ENCODE results near the gene RNU2-63P.

GRCh38 chr2:88010136-88010535 is 6.2 kb downstream of the RNU2-63P start:
- TF ChIP-seq, protein P1, sequence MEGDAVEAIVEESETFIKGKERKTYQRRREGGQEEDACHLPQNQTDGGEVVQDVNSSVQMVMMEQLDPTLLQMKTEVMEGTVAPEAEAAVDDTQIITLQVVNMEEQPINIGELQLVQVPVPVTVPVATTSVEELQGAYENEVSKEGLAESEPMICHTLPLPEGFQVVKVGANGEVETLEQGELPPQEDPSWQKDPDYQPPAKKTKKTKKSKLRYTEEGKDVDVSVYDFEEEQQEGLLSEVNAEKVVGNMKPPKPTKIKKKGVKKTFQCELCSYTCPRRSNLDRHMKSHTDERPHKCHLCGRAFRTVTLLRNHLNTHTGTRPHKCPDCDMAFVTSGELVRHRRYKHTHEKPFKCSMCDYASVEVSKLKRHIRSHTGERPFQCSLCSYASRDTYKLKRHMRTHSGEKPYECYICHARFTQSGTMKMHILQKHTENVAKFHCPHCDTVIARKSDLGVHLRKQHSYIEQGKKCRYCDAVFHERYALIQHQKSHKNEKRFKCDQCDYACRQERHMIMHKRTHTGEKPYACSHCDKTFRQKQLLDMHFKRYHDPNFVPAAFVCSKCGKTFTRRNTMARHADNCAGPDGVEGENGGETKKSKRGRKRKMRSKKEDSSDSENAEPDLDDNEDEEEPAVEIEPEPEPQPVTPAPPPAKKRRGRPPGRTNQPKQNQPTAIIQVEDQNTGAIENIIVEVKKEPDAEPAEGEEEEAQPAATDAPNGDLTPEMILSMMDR (conservative IDR thresholded peaks at IDR 0.05; ENCODE audit: low read length), result no peak
- no peak for TF ChIP-seq EZH2phosphoT487 (IDR thresholded peaks at IDR 0.05; ENCODE audit: borderline replicate concordance, low read depth, low read length)
